CD14-positive monocyte (primary cell): ENCODE measurements around the gene FOLR3. TPM values are rescaled to one million over a fixed set of nuclear protein-coding genes. Genes with fewer than 3 reads are reported as not detected.
"Not testable (repeated sequence)": the region's sequence is repeated elsewhere in the genome, so short reads cannot be mapped to it uniquely, and the experiment has no call there.

Source experiments
- DNase-seq, 3 donors: peaks; one replicate each; pipeline ENCODE4 v3.0.0-alpha.2; 2011 to 2022
- H2AFZ ChIP-seq: 2 replicates; pipeline ENCODE4 v1.6.0; 2012; ENCODE audit warnings: mild to moderate bottlenecking, low read depth, low read length, inconsistent platforms; ENCODE audit not compliant: insufficient read depth, poor library complexity, severe bottlenecking
- H3K27ac ChIP-seq, 2 donors: 1 replicate in 1 of 2; 2 replicates in 1 of 2; pipeline ENCODE4 v1.5.1; 2012 to 2013; ENCODE audit warnings: low read length in 2 of 2, control low read depth in 1 of 2, inconsistent platforms in 1 of 2, low read depth in 1 of 2, mild to moderate bottlenecking in 1 of 2
- H3K27me3 ChIP-seq, 2 donors: one replicate each; pipeline versions ENCODE4 v1.6.0 to v1.6.1; 2011 to 2013; ENCODE audit warnings: low read length in 2 of 2; ENCODE audit not compliant: control insufficient read depth in 2 of 2, insufficient read depth in 2 of 2
- H3K36me3 ChIP-seq, 2 donors: replicated peaks in 1 of 2; 1 replicate in 1 of 2; 2 replicates in 1 of 2; pipeline versions ENCODE4 v1.5.1 to v1.6.1; 2012 to 2013; ENCODE audit warnings: low read length in 2 of 2, control low read depth in 1 of 2, inconsistent platforms in 1 of 2, mild to moderate bottlenecking in 1 of 2; ENCODE audit not compliant: insufficient read depth in 2 of 2, control insufficient read depth in 1 of 2
- H3K4me1 ChIP-seq, 2 donors: 1 replicate in 1 of 2; 2 replicates in 1 of 2; pipeline versions ENCODE4 v1.5.1 to v1.6.1; 2012 to 2013; ENCODE audit warnings: low read length in 2 of 2, control low read depth in 1 of 2, inconsistent platforms in 1 of 2, mild to moderate bottlenecking in 1 of 2, moderate library complexity in 1 of 2; ENCODE audit not compliant: insufficient read depth in 2 of 2, control insufficient read depth in 1 of 2
- H3K4me2 ChIP-seq: replicated peaks from 2 replicates; pipeline ENCODE3; 2012; ENCODE audit warnings: low read length, moderate library complexity, mild to moderate bottlenecking; ENCODE audit not compliant: poor library complexity, severe bottlenecking; ENCODE audit errors: extremely low read depth
- H3K4me3 ChIP-seq, 3 experiments: fragments of 200-600 bp in 1 of 3; sonication (generic) in 1 of 3; replicated peaks in 1 of 3; 1 replicate in 2 of 3; 2 replicates in 1 of 3; pipeline ENCODE4 v1.5.1; 2011 to 2013; ENCODE audit warnings: low read length in 3 of 3, mild to moderate bottlenecking in 3 of 3, control low read depth in 2 of 3, low read depth in 2 of 3, inconsistent platforms in 1 of 3, moderate library complexity in 1 of 3
- H3K79me2 ChIP-seq: 2 replicates; pipeline ENCODE4 v1.6.0; 2012; ENCODE audit warnings: mild to moderate bottlenecking, control low read depth, inconsistent platforms, low read length, moderate library complexity; ENCODE audit not compliant: insufficient read depth
- H3K9ac ChIP-seq: 2 replicates; pipeline ENCODE4 v1.6.0; 2017; ENCODE audit warnings: low read length, mild to moderate bottlenecking; ENCODE audit not compliant: insufficient read depth, poor library complexity, severe bottlenecking
- H3K9me3 ChIP-seq, 2 donors: replicated peaks in 1 of 2; 1 replicate in 1 of 2; 2 replicates in 1 of 2; pipeline versions ENCODE4 v1.5.1 to v1.6.1; 2012 to 2013; ENCODE audit warnings: low read length in 2 of 2, control low read depth in 1 of 2; ENCODE audit not compliant: control insufficient read depth in 1 of 2, insufficient read depth in 1 of 2
- H4K20me1 ChIP-seq: 2 replicates; pipeline ENCODE4 v1.6.0; 2012; ENCODE audit warnings: mild to moderate bottlenecking, low read length, control low read depth, moderate library complexity; ENCODE audit not compliant: insufficient read depth
- H3K27ac Mint-ChIP-seq, 7 donors: one replicate each; pipeline ENCODE4 v1.8.0; 2020; ENCODE audit warnings: mild to moderate bottlenecking in 7 of 7, mixed read lengths in 7 of 7, moderate library complexity in 6 of 7, inconsistent platforms in 2 of 7
- H3K27me3 Mint-ChIP-seq, 3 donors: one replicate each; pipeline ENCODE4 v1.8.0; 2021 to 2022; ENCODE audit warnings: low read depth in 3 of 3, mild to moderate bottlenecking in 3 of 3, mixed read lengths in 3 of 3, moderate library complexity in 3 of 3, inconsistent platforms in 1 of 3
- H3K36me3 Mint-ChIP-seq, 2 donors: one replicate each; pipeline ENCODE4 v1.8.0; 2020; ENCODE audit warnings: mixed read lengths in 2 of 2, inconsistent platforms in 1 of 2, mild to moderate bottlenecking in 1 of 2
- H3K4me1 Mint-ChIP-seq: one replicate; pipeline ENCODE4 v1.8.0; 2020; ENCODE audit warnings: mild to moderate bottlenecking, mixed read lengths
- H3K4me3 Mint-ChIP-seq, 2 donors: one replicate each; pipeline ENCODE4 v1.8.0; 2020; ENCODE audit warnings: mild to moderate bottlenecking in 2 of 2, mixed read lengths in 2 of 2, moderate library complexity in 1 of 2
- H3K9me3 Mint-ChIP-seq, 7 donors: one replicate each; pipeline ENCODE4 v1.8.0; 2020 to 2022; ENCODE audit warnings: mixed read lengths in 7 of 7, mild to moderate bottlenecking in 6 of 7, moderate library complexity in 6 of 7, inconsistent platforms in 2 of 7
- CTCF ChIP-seq: fragments of 200-600 bp; IDR thresholded peaks from one replicate; pipeline ENCODE4 v1.8.0; 2022; ENCODE audit warnings: antibody characterized with exemption, mild to moderate bottlenecking
- WGBS: methylation state at CpG from one replicate; pipeline ENCODE4 v1.1.5; 2013; ENCODE audit warnings: missing lambda C conversion rate; ENCODE audit not compliant: insufficient coverage; 5-methylcytosine and 5-hydroxymethylcytosine counted together
- intact Hi-C, 2 donors: fragments of 100-400 bp; cut with micrococcal nuclease; formaldehyde crosslinking; loops; one replicate each; pipeline versions ENCODE4 v1.15.0 to v1.15.1; 2023
- polyA plus RNA-seq, 3 donors: library from polyadenylated mRNA; depleted of rRNA in 1 of 3; unstranded in 2 of 3; stranded (reverse) in 1 of 3; fragments of 300-500 nt in 2 of 3; fragments of >200 nt in 1 of 3; fragmentation: Illumina TruSeq in 2 of 3; gene quantifications; 1 replicate in 2 of 3; 2 replicates in 1 of 3; pipeline ENCODE4 v1.2.3, GENCODE V29; 2012 to 2021

Gene FOLR3
- polyA plus RNA-seq, 3 donors = 22.3 to 330 (median 74.0) TPM

GRCh38 chr11:72181553-72181958 lies 46.0 kb downstream of the FOLR3 start:
- H3K27me3 ChIP-seq, H3K36me3 Mint-ChIP-seq, H2AFZ ChIP-seq, H4K20me1 ChIP-seq, H3K4me3 ChIP-seq, DNase-seq, H3K9me3 Mint-ChIP-seq, H3K27me3 Mint-ChIP-seq, H3K36me3 ChIP-seq, H3K4me3 Mint-ChIP-seq, H3K79me2 ChIP-seq, H3K9ac ChIP-seq, H3K4me2 ChIP-seq, H3K9me3 ChIP-seq: not testable (repeated sequence)
- intact Hi-C loops = loop anchor here in 1 of 2 donors (5.0 kb wide), 1 partner anchor 46 kb away; no protein-coding TSS in a partner anchor
- peaks cover 6 to 18% of the 10 kb centered on the region in 2 donors for H3K4me1 ChIP-seq
- H3K4me1 Mint-ChIP-seq = peaks cover 13% of the 10 kb centered on the region
- peak overlapping the region in 4 of 7 donors; percentile 7 to 77 (median 48) for H3K27ac Mint-ChIP-seq
- 100% methylated on average over 1 of the region's 3 CpGs for WGBS
- H3K27ac ChIP-seq = peak overlapping the region; percentile 35 to 63

DNA sequence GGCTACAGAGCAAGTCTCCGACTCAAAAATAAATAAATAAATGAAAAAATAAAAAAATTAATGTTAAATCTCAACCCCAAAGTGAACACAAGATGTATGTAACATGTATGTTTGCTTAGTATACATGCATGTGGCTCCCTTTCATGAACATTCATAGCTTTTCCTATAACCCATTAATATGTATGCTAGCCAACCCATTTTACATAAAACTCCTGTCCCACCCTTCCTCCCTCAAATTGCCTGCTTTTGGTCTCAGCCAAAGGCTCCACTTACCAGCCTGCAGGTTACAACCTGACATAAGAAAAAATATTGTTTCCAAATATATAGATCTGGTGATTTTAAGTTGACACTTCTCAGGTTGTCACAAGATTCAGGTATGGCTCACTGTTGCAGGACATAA lies 52.7 kb downstream of the FOLR3 start:
- intact Hi-C loops = no loop called here
- Mint-ChIP-seq H3K27ac (no peak overlapping the region), H3K9me3 (peaks cover 0 to 2% (median 0%) of the 10 kb centered on the region in 7 donors), H3K4me3 (no peak overlapping the region), H3K36me3 (no peaks in the 10 kb centered on the region), H3K4me1 (peaks cover 4% of the 10 kb centered on the region), H3K27me3 (peaks cover 3 to 6% (median 4%) of the 10 kb centered on the region in 3 donors)
- DNase-seq = no peak
- H3K79me2 ChIP-seq = no peaks in the 10 kb centered on the region
- H3K9ac ChIP-seq = no peak overlapping the region
- H3K27ac ChIP-seq = no peak overlapping the region
- H2AFZ ChIP-seq = no peak overlapping the region
- TF ChIP-seq CTCF = no peak
- no peaks in the 10 kb centered on the region for H4K20me1 ChIP-seq
- WGBS = no CpG with 5 or more reads among the region's 1 CpG
- no peaks in the 10 kb centered on the region for H3K27me3 ChIP-seq
- H3K4me2 ChIP-seq = no peak overlapping the region
- H3K4me1 ChIP-seq = peaks cover 2 to 6% of the 10 kb centered on the region in 2 donors
- no peaks in the 10 kb centered on the region for H3K36me3 ChIP-seq
- H3K9me3 ChIP-seq = no peaks in the 10 kb centered on the region
- H3K4me3 ChIP-seq = no peak overlapping the region

Other genes with a start within 250 kb of the FOLR3 start
- 1 to 10 TPM in 1 of 3 donors, under 1 TPM in 2; 0.80 to 2.1 (median 0.99) TPM for gene XNDC1N, start 207.1 kb upstream of the FOLR3 start, polyA plus RNA-seq
- 10 to 100 TPM in 1 of 3 donors, 1 to 10 TPM in 2; 7.7 to 25.2 (median 9.2) TPM for gene RNF121, start 206.7 kb upstream of the FOLR3 start, polyA plus RNA-seq
- 10 to 100 TPM in 1 of 3 donors, 1 to 10 TPM in 2; 7.4 to 32.3 (median 8.3) TPM for gene IL18BP, start 136.8 kb upstream of the FOLR3 start, polyA plus RNA-seq
- 10 to 100 TPM in 2 of 3 donors, 1 to 10 TPM in 1; 4.1 to 91.2 (median 12.4) TPM for gene NUMA1, start 55.2 kb upstream of the FOLR3 start, polyA plus RNA-seq
- gene LRRC51, start 54.9 kb upstream of the FOLR3 start, polyA plus RNA-seq = 1 to 10 TPM; 1.3 to 1.9 (median 1.6) TPM
- gene LAMTOR1, start 32.4 kb upstream of the FOLR3 start, polyA plus RNA-seq = 100 to 1,000 TPM; 224 to 292 (median 256) TPM
- gene TOMT, start 29.8 kb upstream of the FOLR3 start, polyA plus RNA-seq = not detected
- gene ANAPC15, start 23.0 kb upstream of the FOLR3 start, polyA plus RNA-seq = 100 to 1,000 TPM in 1 of 3 donors, 10 to 100 TPM in 2; 92.6 to 112 (median 94.8) TPM
- gene FOLR1, start 56.4 kb downstream of the FOLR3 start, polyA plus RNA-seq = not detected
- gene FOLR2, start 81.1 kb downstream of the FOLR3 start, polyA plus RNA-seq = 10 to 100 TPM; 54.7 to 63.8 (median 62.6) TPM
- 100 to 1,000 TPM in 1 of 3 donors, 10 to 100 TPM in 2; 11.8 to 390 (median 12.6) TPM for gene INPPL1, start 89.0 kb downstream of the FOLR3 start, polyA plus RNA-seq
- not detected for gene PHOX2A, start 108.5 kb downstream of the FOLR3 start, polyA plus RNA-seq